Panc1 (cell line): ENCODE data around the gene HAO1. TPM values are rescaled to one million over a fixed set of nuclear protein-coding genes. Genes with fewer than 3 reads are reported as not detected.

Experiments
- ATAC-seq: fragments of 200-7000 bp; cut with Tn5 transposase; 2 replicates; pipeline ENCODE4 v1.9.1; 2020; ENCODE audit warnings: mild to moderate bottlenecking, moderate library complexity
- BruUV-seq: library from RNA; stranded (reverse); fragments of 400-500 nt; replicated peaks from 2 replicates; lab custom pipeline; 2021; lab: Mats Ljungman, UMichigan
- CTCF ChIA-PET: fragments of 300-600 bp; sonication (Branson Sonifier 250); formaldehyde crosslinking; loops from one replicate; lab custom pipeline; 2022; ENCODE audit warnings: antibody characterized with exemption; lab: Charles Lee
- POLR2A ChIA-PET: fragments of 300-600 bp; sonication (Branson Sonifier 250); formaldehyde crosslinking; loops from one replicate; lab custom pipeline; 2022; ENCODE audit warnings: antibody characterized with exemption; lab: Charles Lee
- DNase-seq: peaks from one replicate; pipeline ENCODE4 v3.0.0-alpha.2; 2010; ENCODE audit warnings: low read depth, low spot score
- H3K27ac ChIP-seq: 2 replicates; pipeline ENCODE4 v1.5.1; 2011; ENCODE audit warnings: mild to moderate bottlenecking, low read length, inconsistent platforms
- H3K27me3 ChIP-seq: fragments of 200-500 bp; sonication (Bioruptor generic); 2 replicates; pipeline ENCODE4 v1.6.0; 2014; ENCODE audit warnings: low read length, inconsistent platforms; ENCODE audit not compliant: control insufficient read depth, insufficient read depth
- H3K36me3 ChIP-seq: fragments of 200-500 bp; sonication (Bioruptor generic); 2 replicates; pipeline ENCODE4 v1.5.1; 2014; ENCODE audit warnings: inconsistent platforms, mild to moderate bottlenecking, low read length, moderate library complexity; ENCODE audit not compliant: control insufficient read depth, insufficient read depth
- H3K4me1 ChIP-seq: 2 replicates; pipeline ENCODE4 v1.5.1; 2011; ENCODE audit warnings: inconsistent platforms, mild to moderate bottlenecking, low read length, moderate library complexity; ENCODE audit not compliant: control insufficient read depth, insufficient read depth
- H3K4me3 ChIP-seq, 2 experiments: 2 replicates each; pipeline ENCODE4 v1.5.1; 2011 to 2012; ENCODE audit warnings: low read depth in 2 of 2, low read length in 2 of 2, mild to moderate bottlenecking in 2 of 2, inconsistent platforms in 1 of 2, moderate library complexity in 1 of 2
- H3K9me3 ChIP-seq: fragments of 200-500 bp; sonication (Bioruptor generic); 2 replicates; pipeline ENCODE4 v1.5.1; 2014; ENCODE audit warnings: low read depth, mild to moderate bottlenecking, inconsistent platforms, low read length, moderate library complexity; ENCODE audit not compliant: control insufficient read depth, insufficient read depth
- POLR2AphosphoS5 ChIP-seq: IDR thresholded peaks from 2 replicates; pipeline ENCODE4 v1.6.1; 2012; ENCODE audit warnings: mild to moderate bottlenecking, low read depth, low read length, moderate library complexity
- REST ChIP-seq, 2 experiments: IDR thresholded peaks; 2 replicates each; pipeline ENCODE4 v1.6.1; 2011 to 2012; ENCODE audit warnings: low read depth in 2 of 2, control low read depth in 1 of 2, low read length in 1 of 2, mild to moderate bottlenecking in 1 of 2, moderate library complexity in 1 of 2; ENCODE audit not compliant: insufficient read depth in 1 of 2
- SIN3A ChIP-seq: IDR thresholded peaks from 2 replicates; pipeline ENCODE4 v1.6.1; 2012; ENCODE audit warnings: low read depth, mild to moderate bottlenecking, low read length, moderate library complexity, borderline replicate concordance; ENCODE audit not compliant: insufficient read depth
- TCF7L2 ChIP-seq: IDR thresholded peaks from 2 replicates; pipeline ENCODE4 v1.6.1; 2011; ENCODE audit warnings: mild to moderate bottlenecking, low read depth, low read length, inconsistent platforms
- in situ Hi-C: cut with HindIII; loops from 2 replicates; pipeline ENCODE4 v1.10.0; 2016; ENCODE audit warnings: low sequenced_read_pairs, low pct_unique_long_range_greater_than_20kb
- intact Hi-C: fragments of 100-400 bp; cut with micrococcal nuclease; formaldehyde crosslinking; loops from one replicate; pipeline ENCODE4 v1.10.0; 2022; ENCODE audit not compliant: unreplicated experiment
- total RNA-seq: library from RNA; stranded (reverse); gene quantifications from one replicate; pipeline ENCODE4 v1.2.1, GENCODE V29; 2021; ENCODE audit not compliant: unreplicated experiment
- TF ChIP-seq, protein P1 (sequence below): fragments of 450-650 bp; IDR thresholded peaks from 2 replicates; pipeline ENCODE4 v1.5.1; 2017; ENCODE audit warnings: mild to moderate bottlenecking

The HAO1 gene
- total RNA-seq, 1 experiment from 2014 or later: 0.13 TPM

GRCh38 chr20:7975851-7976414, 35.7 kb upstream of the HAO1 start:
- ChIA-PET POLR2A (interaction anchor here (0.6 kb wide), 1 partner anchor 10 kb away, joined by 3 read pairs; no protein-coding TSS in a partner anchor), CTCF (no interaction called here)
- no peaks in the 10 kb centered on the region for H3K4me1 ChIP-seq
- no peak overlapping the region for H3K27ac ChIP-seq
- H3K27me3 ChIP-seq: no peaks in the 10 kb centered on the region
- no peak for DNase-seq
- TF ChIP-seq SIN3A (no peak), POLR2AphosphoS5 (no peak), REST (IDR thresholded peaks at IDR 0.05; ENCODE audit: insufficient read depth in 1 of 2, low read depth in 2 of 2, low read length in 1 of 2) (no peak)
- BruUV-seq: no TSS peak
- in situ Hi-C loops: no loop called here
- H3K9me3 ChIP-seq: no peaks in the 10 kb centered on the region
- no peak overlapping the region for H3K4me3 ChIP-seq
- ATAC-seq: no peak
- intact Hi-C loops: no loop called here
- no peaks in the 10 kb centered on the region for H3K36me3 ChIP-seq

GRCh38 chr20:7974785-7975435, 34.7 kb upstream of the HAO1 start:
- intact Hi-C loops (no loop called here), in situ Hi-C loops (no loop called here)
- TF ChIP-seq SIN3A: no peak
- no peak for TF ChIP-seq REST (IDR thresholded peaks at IDR 0.05; ENCODE audit: insufficient read depth in 1 of 2, low read depth in 2 of 2, low read length in 1 of 2)
- TF ChIP-seq POLR2AphosphoS5: no peak
- TF ChIP-seq TCF7L2: no peak
- TF ChIP-seq, protein P1, sequence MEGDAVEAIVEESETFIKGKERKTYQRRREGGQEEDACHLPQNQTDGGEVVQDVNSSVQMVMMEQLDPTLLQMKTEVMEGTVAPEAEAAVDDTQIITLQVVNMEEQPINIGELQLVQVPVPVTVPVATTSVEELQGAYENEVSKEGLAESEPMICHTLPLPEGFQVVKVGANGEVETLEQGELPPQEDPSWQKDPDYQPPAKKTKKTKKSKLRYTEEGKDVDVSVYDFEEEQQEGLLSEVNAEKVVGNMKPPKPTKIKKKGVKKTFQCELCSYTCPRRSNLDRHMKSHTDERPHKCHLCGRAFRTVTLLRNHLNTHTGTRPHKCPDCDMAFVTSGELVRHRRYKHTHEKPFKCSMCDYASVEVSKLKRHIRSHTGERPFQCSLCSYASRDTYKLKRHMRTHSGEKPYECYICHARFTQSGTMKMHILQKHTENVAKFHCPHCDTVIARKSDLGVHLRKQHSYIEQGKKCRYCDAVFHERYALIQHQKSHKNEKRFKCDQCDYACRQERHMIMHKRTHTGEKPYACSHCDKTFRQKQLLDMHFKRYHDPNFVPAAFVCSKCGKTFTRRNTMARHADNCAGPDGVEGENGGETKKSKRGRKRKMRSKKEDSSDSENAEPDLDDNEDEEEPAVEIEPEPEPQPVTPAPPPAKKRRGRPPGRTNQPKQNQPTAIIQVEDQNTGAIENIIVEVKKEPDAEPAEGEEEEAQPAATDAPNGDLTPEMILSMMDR: no peak
- DNase-seq (no peak), ATAC-seq (no peak)
- Histone ChIP-seq H3K4me1 (no peaks in the 10 kb centered on the region), H3K36me3 (no peaks in the 10 kb centered on the region), H3K27me3 (no peaks in the 10 kb centered on the region), H3K9me3 (no peaks in the 10 kb centered on the region), H3K27ac (no peak overlapping the region), H3K4me3 (no peak overlapping the region)
- no TSS peak for BruUV-seq
- ChIA-PET POLR2A (no interaction called here), CTCF (no interaction called here)
